Activated T-helper 1 cell treated with anti-CD3 and anti-CD28 coated beads, Interleukin-2, amount 50 U/mL, for 16 hours (primary cell): ENCODE data around the gene LRRC1.

ENCODE experiments used
- DNase-seq, 2 donors: peaks; one replicate each; pipeline ENCODE4 v3.0.0-alpha.2; 2020; ENCODE audit warnings: low read depth in 1 of 2, low spot score in 1 of 2

Gene LRRC1

DNA sequence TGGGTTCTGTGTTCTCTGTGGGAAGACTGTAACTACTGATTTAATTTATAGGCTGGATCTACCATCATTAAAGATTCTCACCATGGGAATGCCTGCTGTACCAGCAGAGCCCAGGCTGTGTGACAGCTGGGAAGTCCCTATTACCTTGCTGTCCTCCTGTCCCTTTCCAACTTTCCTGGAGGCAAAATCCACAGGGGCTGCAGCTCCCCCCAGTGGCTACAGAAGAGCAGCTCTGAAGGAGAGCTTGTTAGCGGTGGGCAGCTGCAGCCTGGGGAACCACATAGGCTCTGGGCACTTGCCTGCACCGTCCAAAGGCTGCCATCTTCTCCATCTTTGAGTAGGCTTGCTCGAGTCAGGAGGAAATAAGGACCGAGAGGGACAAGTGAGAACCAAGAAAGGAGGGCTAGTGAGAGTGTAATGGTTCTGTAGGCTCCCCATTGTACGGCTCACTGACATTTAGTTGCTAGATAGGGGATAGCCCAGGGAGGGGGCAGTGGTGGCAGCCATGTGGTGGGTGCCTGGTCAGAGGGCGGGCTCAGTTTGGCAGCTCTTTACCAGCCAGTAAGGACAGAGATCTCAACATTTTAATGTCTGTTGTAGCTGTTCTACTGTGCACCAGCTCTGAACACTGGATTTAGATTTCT is 161.4 kb downstream of the LRRC1 start:
- DNase-seq, result no peak

DNA sequence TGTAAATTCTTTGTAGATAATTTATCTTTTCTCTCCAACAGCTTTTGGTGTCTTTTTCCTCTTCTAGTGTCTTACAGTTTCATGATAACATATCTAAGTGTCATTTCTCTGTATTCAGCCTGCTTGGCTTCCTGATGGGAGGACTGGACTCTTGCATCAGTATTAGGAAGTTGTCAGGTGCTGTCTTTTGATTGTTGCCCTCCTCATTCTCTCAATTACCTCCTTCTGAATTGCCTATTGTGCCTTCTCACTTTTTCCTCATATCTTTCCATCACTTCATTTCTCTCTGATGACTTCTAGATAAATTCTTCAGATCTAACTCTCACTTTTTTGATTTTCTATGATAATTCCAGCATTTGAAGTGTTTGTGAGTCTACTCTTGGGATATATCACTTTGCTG is 162.0 kb downstream of the LRRC1 start:
- no peak for DNase-seq

DNA sequence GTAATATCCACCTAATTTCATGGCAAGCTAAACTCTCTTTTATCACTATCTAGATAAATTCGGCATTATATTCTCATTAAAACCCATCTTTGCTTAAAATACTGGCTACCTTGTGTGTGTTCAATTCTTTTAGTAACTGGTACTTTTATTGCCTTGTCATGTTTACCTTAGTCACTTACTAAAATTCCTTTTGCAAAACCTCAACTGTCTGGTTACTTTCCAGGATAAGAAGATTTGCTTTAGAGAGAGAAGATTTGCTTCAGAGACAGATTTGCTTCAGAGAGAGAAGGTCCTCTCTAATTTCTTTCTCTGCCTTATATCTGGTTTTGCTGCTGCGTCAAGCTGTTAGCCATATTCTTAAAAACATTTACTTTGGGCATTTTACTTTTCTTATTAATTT is 164.9 kb downstream of the LRRC1 start:
- no peak for DNase-seq

DNA sequence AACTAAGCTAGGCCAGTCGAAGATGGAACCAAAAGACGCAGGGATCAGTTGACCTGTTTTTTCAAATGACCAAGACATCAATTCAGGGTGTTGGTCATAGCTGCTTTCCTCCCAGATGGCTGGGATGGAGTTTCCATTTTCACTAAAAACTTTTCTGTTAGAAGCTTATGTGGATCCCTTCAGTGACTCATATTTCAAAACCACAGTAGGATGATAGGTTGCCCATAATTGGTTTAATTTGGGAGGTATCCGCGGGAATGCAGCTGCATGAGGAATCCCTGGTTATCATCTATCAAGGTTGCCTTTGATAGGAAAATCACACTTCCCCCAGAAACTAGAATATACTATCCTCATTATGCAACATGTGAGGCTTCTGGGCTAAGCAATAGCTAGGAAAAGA is 165.5 kb downstream of the LRRC1 start:
- no peak for DNase-seq

GRCh38 chr6:53961679-53962370 is 167.0 kb downstream of the LRRC1 start:
- no peak for DNase-seq

DNA sequence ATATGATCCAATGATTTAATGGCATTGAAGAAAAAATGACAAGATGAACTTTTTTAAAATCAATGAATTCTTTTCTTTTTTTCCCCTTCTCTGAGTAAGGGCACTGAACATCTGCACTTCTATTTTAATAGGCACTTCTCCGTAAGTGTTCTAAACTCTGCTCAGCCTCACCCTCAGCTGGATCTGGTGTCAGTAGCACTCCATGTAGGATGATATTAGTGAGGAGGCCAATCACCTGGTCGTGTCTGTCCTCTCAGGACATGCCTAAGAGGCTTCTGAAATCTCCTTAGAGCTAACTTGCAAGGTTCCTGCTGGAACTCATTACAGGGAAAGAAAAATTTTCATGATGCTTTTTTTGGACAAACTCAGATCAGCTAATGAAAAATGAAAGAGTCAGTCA is 167.8 kb downstream of the LRRC1 start:
- DNase-seq, result no peak

DNA sequence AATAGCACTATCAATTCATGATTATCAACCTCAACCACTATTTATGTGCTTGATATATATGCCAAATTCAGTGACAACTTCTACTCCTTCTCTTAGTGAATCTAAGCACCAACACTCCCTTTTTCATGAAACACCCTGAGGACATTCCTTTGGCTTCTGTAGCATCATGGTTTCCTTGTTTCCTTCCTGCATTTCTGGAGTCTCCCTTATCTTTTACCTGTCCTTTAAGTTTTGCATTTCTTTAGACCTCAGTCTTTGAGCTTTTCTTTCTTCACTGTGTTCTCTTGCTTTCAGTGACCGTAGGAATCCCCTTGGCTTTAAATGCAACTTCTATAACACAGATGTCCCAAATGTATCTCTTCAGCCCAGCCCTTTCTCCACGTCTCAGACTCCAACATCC is 172.6 kb downstream of the LRRC1 start:
- no peak for DNase-seq
